Coronary artery (tissue), 2 donors: ENCODE data around the gene TOGARAM1.

ENCODE experiments used
- DNase-seq: peaks from one replicate; pipeline ENCODE4 v3.0.0-alpha.2; 2017; ENCODE audit warnings: low spot score
- H3K27ac ChIP-seq, 2 donors: fragments of 200-600 bp; sonication (generic); one replicate each; pipeline ENCODE4 v1.5.1; 2016 to 2019
- H3K4me3 ChIP-seq: fragments of 200-600 bp; sonication (generic); 2 replicates; pipeline ENCODE4 v1.5.1; 2016; ENCODE audit warnings: mild to moderate bottlenecking, moderate library complexity
- TF ChIP-seq, protein P1 (sequence below): fragments of 200-600 bp; sonication (generic); IDR thresholded peaks from one replicate; pipeline ENCODE4 v1.5.1; 2019; ENCODE audit warnings: antibody characterized with exemption

Gene TOGARAM1

DNA sequence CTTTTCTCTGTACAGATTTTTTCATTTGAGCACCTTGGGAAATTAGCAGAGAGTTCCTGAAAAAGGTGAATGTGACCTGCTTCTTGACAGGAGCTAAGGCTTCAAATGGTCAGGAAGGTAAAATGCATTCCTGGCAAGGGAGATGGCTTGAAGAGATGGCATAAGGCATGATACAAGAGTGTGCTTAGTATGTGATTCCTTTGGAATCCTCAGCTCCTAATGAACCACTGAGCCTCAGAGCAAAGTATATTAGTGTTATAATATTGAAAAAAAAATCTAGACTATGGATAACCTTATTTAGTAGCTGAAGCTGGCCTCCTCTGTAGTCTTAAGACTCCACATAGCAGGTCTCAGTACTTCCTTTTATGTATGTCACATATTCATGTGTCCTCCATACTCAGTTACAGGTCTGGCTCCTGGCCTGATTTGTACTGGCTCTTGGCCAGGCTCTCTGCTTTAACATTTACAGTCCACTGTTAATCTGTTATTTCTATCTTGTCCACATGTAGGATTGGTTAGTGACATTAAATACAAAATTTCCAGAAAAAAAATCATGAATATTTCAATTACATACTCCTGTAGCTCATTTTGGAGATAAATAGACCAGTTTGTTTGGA is 17.9 kb downstream of the TOGARAM1 start:
- no peak overlapping the region for H3K27ac ChIP-seq
- no peak overlapping the region for H3K4me3 ChIP-seq
- TF ChIP-seq, protein P1, sequence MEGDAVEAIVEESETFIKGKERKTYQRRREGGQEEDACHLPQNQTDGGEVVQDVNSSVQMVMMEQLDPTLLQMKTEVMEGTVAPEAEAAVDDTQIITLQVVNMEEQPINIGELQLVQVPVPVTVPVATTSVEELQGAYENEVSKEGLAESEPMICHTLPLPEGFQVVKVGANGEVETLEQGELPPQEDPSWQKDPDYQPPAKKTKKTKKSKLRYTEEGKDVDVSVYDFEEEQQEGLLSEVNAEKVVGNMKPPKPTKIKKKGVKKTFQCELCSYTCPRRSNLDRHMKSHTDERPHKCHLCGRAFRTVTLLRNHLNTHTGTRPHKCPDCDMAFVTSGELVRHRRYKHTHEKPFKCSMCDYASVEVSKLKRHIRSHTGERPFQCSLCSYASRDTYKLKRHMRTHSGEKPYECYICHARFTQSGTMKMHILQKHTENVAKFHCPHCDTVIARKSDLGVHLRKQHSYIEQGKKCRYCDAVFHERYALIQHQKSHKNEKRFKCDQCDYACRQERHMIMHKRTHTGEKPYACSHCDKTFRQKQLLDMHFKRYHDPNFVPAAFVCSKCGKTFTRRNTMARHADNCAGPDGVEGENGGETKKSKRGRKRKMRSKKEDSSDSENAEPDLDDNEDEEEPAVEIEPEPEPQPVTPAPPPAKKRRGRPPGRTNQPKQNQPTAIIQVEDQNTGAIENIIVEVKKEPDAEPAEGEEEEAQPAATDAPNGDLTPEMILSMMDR, result no peak
- no peak for DNase-seq

DNA sequence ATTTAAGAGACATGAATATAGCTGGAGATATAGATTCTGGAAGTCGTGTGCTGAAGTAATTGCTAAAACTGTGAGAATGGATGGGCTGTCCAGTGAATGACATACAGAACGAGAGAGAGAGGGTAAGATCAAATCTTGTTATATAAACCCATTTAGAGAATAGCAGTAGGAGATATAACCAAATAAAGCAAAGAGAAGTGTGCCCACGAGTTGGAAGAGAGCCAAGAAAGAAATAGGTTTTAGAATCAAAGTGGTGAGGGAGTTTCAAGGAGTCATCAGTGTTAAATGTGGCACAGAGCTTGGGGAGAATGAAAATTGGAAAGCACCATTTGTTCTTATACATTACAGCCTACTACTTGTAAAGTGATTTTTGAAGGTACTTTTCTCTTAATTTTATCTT is 19.2 kb downstream of the TOGARAM1 start:
- H3K27ac ChIP-seq, result no peak overlapping the region
- TF ChIP-seq, protein P1, result no peak
- DNase-seq, result no peak
- no peak overlapping the region for H3K4me3 ChIP-seq

- H3K27ac ChIP-seq, result no peak overlapping the region
- no peak for DNase-seq
- TF ChIP-seq, protein P1, result no peak
Measured at GRCh38 chr14:44982594-44982993, 20.6 kb downstream of the TOGARAM1 start.

DNA sequence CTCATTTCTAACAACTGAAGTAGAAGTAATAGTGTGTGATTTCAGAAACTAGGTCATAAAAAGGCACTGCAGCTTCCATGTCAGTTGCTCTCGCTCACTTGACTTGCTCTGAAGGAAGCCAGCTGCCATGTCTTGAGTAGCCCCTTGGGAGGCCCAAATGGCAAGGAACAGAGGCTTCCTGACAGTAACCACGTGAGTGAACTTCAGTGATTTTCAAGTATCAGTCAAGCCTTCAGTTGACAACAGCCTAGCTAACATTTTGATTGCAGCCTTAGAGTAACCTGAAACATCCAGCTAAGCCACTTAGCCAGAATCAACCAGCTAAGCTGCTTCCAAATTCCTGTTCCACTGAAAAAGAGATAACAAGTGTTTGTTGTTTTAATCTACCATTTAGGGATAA is 26.7 kb downstream of the TOGARAM1 start:
- TF ChIP-seq, protein P1, result no peak
- Histone ChIP-seq H3K4me3 (no peak overlapping the region), H3K27ac (peak overlapping the region in 1 of 2 donors; percentile 54)
- DNase-seq, result no peak

More at GRCh38 chr14:44982594-44982993, 20.6 kb downstream of the TOGARAM1 start:
- H3K4me3 ChIP-seq, result no peak overlapping the region

DNA sequence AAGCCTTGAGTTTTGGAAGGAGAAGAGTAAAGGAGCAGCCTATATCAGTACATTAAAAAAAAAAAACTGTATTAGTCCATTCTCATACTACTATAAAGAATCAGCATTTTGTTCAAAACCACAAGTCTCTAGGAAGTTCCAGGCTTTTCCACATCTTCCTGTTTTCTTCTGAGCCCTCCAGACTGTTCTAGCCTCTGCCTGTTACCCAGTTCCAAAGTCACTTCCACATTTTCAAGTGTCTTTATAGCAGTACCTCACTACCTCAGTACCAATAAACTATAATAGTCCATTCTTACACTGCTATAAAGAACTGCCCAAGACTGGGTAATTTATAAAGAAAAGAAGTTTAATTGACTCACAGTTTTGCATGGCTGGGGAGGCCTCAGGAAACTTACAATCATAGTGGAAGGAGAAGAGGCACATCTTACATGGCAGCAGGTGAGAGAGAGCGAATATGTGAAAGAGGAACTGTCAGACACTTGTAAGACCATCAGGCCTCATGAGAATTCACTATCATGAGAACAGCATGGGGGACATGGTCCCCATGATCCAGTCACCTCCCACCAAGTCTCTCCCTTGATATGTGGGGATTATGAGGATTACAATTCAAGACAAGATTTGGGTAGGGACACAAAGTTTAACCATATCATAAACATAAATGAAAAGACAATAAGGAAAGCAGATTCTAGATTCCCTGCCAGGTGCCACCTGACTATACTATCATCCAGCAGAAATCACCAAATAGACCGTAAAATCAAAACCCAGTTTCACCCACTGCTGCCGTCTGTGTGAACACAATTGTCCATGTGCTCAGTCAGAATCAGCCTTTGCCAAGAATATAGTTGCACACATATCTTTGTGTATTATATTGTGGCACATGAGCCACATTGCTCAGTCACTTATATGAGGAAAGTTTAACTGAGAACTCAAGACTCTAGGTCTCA is 27.8 kb downstream of the TOGARAM1 start:
- no peak overlapping the region for H3K4me3 ChIP-seq
- peak overlapping the region; percentile 15 to 25 for H3K27ac ChIP-seq
- TF ChIP-seq, protein P1, result no peak
- no peak for DNase-seq

- Histone ChIP-seq H3K4me3 (no peak overlapping the region), H3K27ac (no peak overlapping the region)
- DNase-seq, result no peak
- TF ChIP-seq, protein P1, result no peak
Measured at GRCh38 chr14:44990533-44990932, 28.5 kb downstream of the TOGARAM1 start.
